AG08395 (cell line): ENCODE data around the gene MSH2.

Experiments used
- DNase-seq: peaks from one replicate; pipeline ENCODE4 v3.0.0; 2012; ENCODE audit warnings: mixed read lengths, low spot score

The MSH2 gene

GRCh38 chr2:47508641-47509040 lies 105.7 kb downstream of the MSH2 start:
- no peak for DNase-seq

GRCh38 chr2:47509250-47509649 lies 106.3 kb downstream of the MSH2 start:
- no peak for DNase-seq

- no peak for DNase-seq
Measured at GRCh38 chr2:47509821-47510385, 106.9 kb downstream of the MSH2 start.

GRCh38 chr2:47510745-47511144 lies 107.8 kb downstream of the MSH2 start:
- DNase-seq: peak; percentile 14

GRCh38 chr2:47512581-47513083 lies 109.7 kb downstream of the MSH2 start:
- no peak for DNase-seq

- no peak for DNase-seq
Measured at GRCh38 chr2:47513981-47514520, 111.1 kb downstream of the MSH2 start.

- DNase-seq: no peak
Measured at GRCh38 chr2:47516360-47517104, 113.6 kb downstream of the MSH2 start.

GRCh38 chr2:47518497-47519146 lies 115.7 kb downstream of the MSH2 start:
- no peak for DNase-seq

GRCh38 chr2:47519147-47519537 lies 116.2 kb downstream of the MSH2 start:
- DNase-seq: no peak

- DNase-seq: no peak
Measured at GRCh38 chr2:47519604-47520301, 116.8 kb downstream of the MSH2 start.

- DNase-seq: no peak
Measured at GRCh38 chr2:47520302-47520630, 117.3 kb downstream of the MSH2 start.

- peak; percentile 48 for DNase-seq
Measured at GRCh38 chr2:47520825-47521665, 118.1 kb downstream of the MSH2 start.

- no peak for DNase-seq
Measured at GRCh38 chr2:47521666-47522285, 118.8 kb downstream of the MSH2 start.

- no peak for DNase-seq
Measured at GRCh38 chr2:47525167-47525566, 122.2 kb downstream of the MSH2 start.

- DNase-seq: no peak
Measured at GRCh38 chr2:47528455-47528854, 125.5 kb downstream of the MSH2 start.

- DNase-seq: peak; percentile 10
Measured at GRCh38 chr2:47528874-47529273, 125.9 kb downstream of the MSH2 start.

- no peak for DNase-seq
Measured at GRCh38 chr2:47530105-47530760, 127.3 kb downstream of the MSH2 start.

GRCh38 chr2:47531378-47532042 lies 128.6 kb downstream of the MSH2 start:
- DNase-seq: no peak
